ENCODE measurements around the gene NAPEPLD. TPM values are rescaled to one million over a fixed set of nuclear protein-coding genes. Genes with fewer than 3 reads are reported as not detected.
"Not testable (repeated sequence)": the region's sequence is repeated elsewhere in the genome, so short reads cannot be mapped to it uniquely, and the experiment has no call there.

The NAPEPLD gene
- total and polyA plus RNA-seq, 5 donors: 4.1 to 12.5 (median 7.4) TPM

DNA sequence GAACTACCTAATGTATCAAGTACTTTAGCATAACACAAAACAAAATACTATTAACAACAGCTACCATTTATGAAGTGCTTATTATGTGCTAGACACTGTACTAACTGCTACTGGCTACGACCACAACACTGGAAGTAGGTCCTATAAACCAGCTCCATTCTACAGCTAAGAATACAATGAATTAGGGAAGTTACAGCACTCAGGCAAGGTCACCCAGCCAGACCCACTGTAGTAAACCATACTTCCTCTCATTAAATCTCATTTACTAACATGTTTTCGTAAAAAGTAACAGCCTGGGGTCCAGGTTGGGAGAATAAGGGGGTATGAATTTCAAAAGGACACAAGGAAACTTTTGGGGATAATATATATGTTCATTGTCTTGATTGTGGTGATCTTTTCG is 25.4 kb downstream of the NAPEPLD start:
- intact Hi-C loops (cut with DNase I): no loop called here

DNA sequence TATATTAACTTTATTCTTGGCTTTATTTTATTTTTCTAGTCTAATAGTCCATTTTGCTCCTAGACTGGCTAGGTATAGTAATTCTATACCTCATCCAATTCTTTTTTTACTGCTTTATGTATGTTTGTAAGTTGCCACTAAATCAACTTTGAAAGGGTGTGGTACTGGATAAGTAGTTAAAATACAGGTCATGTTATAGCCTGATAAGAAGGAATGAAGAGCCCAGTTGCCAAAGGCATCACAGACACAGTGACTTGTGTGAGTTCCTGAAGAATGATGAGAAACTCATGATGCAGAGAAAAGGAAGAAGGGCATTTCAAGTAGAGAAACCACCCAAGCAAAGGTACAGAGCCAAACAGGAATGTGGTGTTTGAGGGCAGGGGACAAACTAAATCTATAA is 27.3 kb downstream of the NAPEPLD start:
- H3K4me1 ChIP-seq (ENCODE audit: control insufficient read depth, insufficient read depth, low read length): no peaks in the 10 kb centered on the region
- ATAC-seq (no peak), DNase-seq (no peak)
- no peaks in the 10 kb centered on the region for H3K27me3 ChIP-seq (ENCODE audit: control insufficient read depth, insufficient read depth)
- H3K27ac ChIP-seq (ENCODE audit: low read length): no peak overlapping the region
- intact Hi-C loops (cut with DNase I): no loop called here
- H3K9me3 ChIP-seq (ENCODE audit: control insufficient read depth, low read length): no peaks in the 10 kb centered on the region
- H3K4me3 ChIP-seq (ENCODE audit: low read length): no peak overlapping the region

More for the DNA sequence above, 25.4 kb downstream of the NAPEPLD start:
- no peaks in the 10 kb centered on the region for H3K9me3 ChIP-seq (ENCODE audit: control insufficient read depth, low read length)
- no peaks in the 10 kb centered on the region for H3K27me3 ChIP-seq (ENCODE audit: control insufficient read depth, insufficient read depth)
- DNase-seq: no peak
- no peak overlapping the region for H3K4me3 ChIP-seq (ENCODE audit: low read length)
- no peak for ATAC-seq
- 60% methylated on average over 3 of the region's 3 CpGs for WGBS
- H3K27ac ChIP-seq (ENCODE audit: low read length): no peak overlapping the region
- H3K4me1 ChIP-seq (ENCODE audit: control insufficient read depth, insufficient read depth, low read length): no peaks in the 10 kb centered on the region

DNA sequence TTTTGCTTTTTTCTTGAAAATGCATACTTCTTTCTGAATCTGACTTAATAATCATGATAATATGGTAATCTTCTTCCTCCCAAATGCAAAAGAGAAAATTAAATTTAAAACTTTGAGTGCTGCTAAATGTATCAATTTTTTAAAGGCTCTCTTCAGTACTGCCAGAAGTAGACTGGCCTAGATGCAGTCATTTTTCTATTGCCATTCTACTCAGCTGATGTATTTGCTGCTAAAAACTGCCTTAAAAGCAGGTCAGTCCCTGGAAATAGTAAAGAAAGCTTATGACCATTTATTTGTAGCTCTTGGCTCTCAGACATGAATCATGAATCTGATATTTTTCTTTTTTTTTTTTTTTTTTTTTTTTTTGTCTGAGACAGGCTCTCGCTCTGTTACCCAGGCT is 28.5 kb downstream of the NAPEPLD start:
- no peaks in the 10 kb centered on the region for H3K27me3 ChIP-seq (ENCODE audit: control insufficient read depth, insufficient read depth)
- WGBS: 94% methylated on average over 1 of the region's 1 CpG
- H3K27ac ChIP-seq (ENCODE audit: low read length): no peak overlapping the region

DNA sequence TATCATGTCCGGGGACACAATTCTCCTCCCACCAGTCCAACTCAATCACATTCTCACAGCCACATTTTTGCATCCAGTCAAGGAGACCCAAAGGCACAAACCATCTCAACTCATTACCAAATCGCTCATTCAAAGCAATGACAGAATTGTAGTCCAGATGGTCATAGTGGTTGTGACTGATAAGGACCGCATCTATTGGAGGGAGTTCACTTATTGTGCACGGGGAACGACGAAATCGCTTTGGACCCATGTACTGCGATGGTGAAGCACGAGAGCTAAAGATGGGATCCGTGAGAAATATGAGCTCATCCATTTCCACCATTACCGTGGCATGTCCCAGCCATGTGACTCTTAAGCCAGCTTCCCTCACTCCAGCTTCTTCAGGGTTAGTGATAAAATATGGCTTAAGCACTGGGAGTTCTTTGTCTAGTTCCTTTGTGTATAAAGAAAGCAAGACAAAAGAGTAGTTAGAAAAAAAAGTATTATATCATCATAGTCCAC is 29.1 kb downstream of the NAPEPLD start:
- Histone ChIP-seq H3K27ac (ENCODE audit: low read length) (no peak overlapping the region), H3K27me3 (ENCODE audit: control insufficient read depth, insufficient read depth) (no peaks in the 10 kb centered on the region), H3K9me3 (ENCODE audit: control insufficient read depth, low read length) (no peaks in the 10 kb centered on the region), H3K4me1 (ENCODE audit: control insufficient read depth, insufficient read depth, low read length) (no peaks in the 10 kb centered on the region), H3K4me3 (ENCODE audit: low read length) (no peak overlapping the region)
- ATAC-seq (no peak), DNase-seq (no peak)
- WGBS: 93% methylated on average over 11 of the region's 11 CpGs
- intact Hi-C loops (cut with DNase I): no loop called here

More for the DNA sequence above, 28.5 kb downstream of the NAPEPLD start:
- intact Hi-C loops (cut with DNase I): no loop called here
- no peak for ATAC-seq
- Histone ChIP-seq H3K4me1 (ENCODE audit: control insufficient read depth, insufficient read depth, low read length) (no peaks in the 10 kb centered on the region), H3K9me3 (ENCODE audit: control insufficient read depth, low read length) (no peaks in the 10 kb centered on the region), H3K4me3 (ENCODE audit: low read length) (no peak overlapping the region)
- no peak for DNase-seq

DNA sequence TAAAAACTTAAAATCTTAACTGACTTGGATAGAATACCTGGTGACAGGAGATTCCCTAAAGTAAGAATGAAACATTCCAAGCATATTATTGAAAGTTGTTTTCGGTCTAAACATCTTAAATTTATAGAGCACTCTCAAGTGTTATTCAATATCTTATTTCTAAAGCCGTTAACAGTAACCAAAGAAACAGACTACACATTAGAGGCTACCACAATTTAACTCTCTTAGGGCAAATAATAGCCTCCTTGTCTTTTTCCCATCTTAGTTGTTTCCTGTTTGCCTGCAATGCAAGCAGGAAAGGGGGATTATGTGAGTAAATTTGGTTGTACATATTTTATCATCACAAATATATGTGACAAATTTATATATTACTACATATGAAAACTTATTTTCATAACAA is 31.4 kb downstream of the NAPEPLD start:
- DNase-seq (no peak), ATAC-seq (no peak)
- 90% methylated on average over 2 of the region's 2 CpGs for WGBS
- no peaks in the 10 kb centered on the region for H3K9me3 ChIP-seq (ENCODE audit: control insufficient read depth, low read length)
- no peak overlapping the region for H3K27ac ChIP-seq (ENCODE audit: low read length)
- intact Hi-C loops (cut with DNase I): no loop called here
- H3K4me1 ChIP-seq (ENCODE audit: control insufficient read depth, insufficient read depth, low read length): no peaks in the 10 kb centered on the region
- H3K4me3 ChIP-seq (ENCODE audit: low read length): no peak overlapping the region
- no peaks in the 10 kb centered on the region for H3K27me3 ChIP-seq (ENCODE audit: control insufficient read depth, insufficient read depth)

DNA sequence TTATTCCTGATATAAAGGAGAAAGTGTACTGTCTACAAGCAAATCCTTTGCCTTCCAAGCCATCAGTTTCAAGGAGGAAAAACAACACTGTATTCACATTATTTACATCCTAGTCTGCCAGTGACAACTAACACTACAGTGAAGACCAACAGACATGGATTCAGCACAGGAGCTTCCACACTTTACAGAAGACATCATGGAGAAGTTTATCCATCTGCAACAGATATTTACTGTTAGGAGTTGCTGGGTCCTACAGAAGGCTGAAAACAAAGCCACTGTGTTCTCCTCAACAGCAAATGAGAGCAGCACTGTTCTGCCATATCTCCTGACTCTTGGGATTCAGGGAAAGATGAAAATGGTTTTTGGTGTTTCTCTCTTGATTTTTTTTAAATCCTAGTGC is 31.9 kb downstream of the NAPEPLD start:
- DNase-seq: no peak
- no peak for ATAC-seq
- H3K27me3 ChIP-seq (ENCODE audit: control insufficient read depth, insufficient read depth): no peaks in the 10 kb centered on the region
- intact Hi-C loops (cut with DNase I): no loop called here
- H3K9me3 ChIP-seq (ENCODE audit: control insufficient read depth, low read length): no peaks in the 10 kb centered on the region
- H3K4me3 ChIP-seq (ENCODE audit: low read length): no peak overlapping the region
- no peaks in the 10 kb centered on the region for H3K4me1 ChIP-seq (ENCODE audit: control insufficient read depth, insufficient read depth, low read length)
- H3K27ac ChIP-seq (ENCODE audit: low read length): no peak overlapping the region

DNA sequence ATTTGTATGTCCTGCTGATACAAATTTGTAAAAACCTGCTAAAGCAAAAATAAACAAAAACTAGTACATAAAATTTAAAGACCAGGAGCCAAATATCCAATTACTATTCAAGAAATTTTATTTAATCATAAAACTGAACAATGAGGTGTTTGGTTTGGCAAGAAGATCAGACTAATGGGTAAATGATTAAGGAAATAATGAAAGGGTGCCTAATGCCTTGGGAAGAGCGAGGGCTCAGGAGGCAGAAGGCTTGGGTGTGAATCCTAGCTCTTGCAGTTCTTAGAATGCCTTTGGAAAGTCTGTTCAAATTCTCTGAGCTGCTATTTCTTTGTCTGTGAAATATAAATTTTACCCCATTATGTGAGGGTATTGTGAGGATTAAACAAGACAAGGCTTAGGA is 32.4 kb downstream of the NAPEPLD start:
- DNase-seq (no peak), ATAC-seq (no peak)
- intact Hi-C loops (cut with DNase I): no loop called here
- 98% methylated on average over 1 of the region's 1 CpG for WGBS
- Histone ChIP-seq H3K4me3 (ENCODE audit: low read length) (no peak overlapping the region), H3K9me3 (ENCODE audit: control insufficient read depth, low read length) (no peaks in the 10 kb centered on the region), H3K27me3 (ENCODE audit: control insufficient read depth, insufficient read depth) (no peaks in the 10 kb centered on the region), H3K27ac (ENCODE audit: low read length) (no peak overlapping the region), H3K4me1 (ENCODE audit: control insufficient read depth, insufficient read depth, low read length) (no peaks in the 10 kb centered on the region)

DNA sequence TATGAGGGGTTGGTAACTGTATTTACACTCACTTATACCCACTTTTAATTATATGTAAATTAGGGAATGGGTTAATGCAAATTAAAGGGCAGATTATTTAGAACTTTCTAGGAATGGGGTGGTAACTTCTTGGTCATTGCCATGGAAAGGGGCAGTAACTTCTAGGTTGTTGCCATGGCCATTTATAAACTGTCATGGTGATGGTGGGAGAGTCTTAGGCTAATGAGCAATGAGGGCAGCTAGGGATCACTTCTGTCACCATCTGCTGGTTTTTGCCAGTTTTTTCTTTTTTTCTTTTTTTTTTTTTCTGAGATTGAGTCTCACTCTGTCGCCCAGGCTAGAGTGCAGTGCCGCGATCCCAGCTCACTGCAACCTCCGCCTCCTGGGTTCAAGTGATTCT is 33.1 kb downstream of the NAPEPLD start:
- WGBS: 100% methylated on average over 4 of the region's 4 CpGs
- Histone ChIP-seq H3K4me1 (ENCODE audit: control insufficient read depth, insufficient read depth, low read length) (no peaks in the 10 kb centered on the region), H3K27me3 (ENCODE audit: control insufficient read depth, insufficient read depth) (no peaks in the 10 kb centered on the region), H3K27ac (ENCODE audit: low read length) (no peak overlapping the region), H3K9me3 (ENCODE audit: control insufficient read depth, low read length) (no peaks in the 10 kb centered on the region), H3K4me3 (ENCODE audit: low read length) (no peak overlapping the region)
- no peak for DNase-seq
- intact Hi-C loops (cut with DNase I): no loop called here
- no peak for ATAC-seq

DNA sequence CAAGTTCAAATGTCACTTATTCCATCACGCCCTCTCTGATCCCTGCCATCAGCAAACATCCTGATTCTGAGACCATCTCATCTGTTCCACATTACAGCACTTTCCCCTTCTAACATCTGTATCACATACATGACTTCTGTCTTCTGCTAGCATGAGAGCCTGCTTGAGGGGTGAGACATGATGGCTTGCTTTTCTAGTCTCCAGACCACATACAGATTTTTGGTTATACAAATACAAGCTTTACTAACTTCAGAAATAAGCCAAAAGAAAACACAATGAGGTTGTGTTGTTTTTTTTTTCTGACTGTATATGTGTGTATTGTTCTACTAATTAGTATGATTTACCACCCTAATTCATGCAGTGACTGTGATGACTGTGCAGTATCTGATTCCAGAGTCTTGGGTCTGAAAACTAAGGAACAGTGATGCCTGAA is 34.3 kb downstream of the NAPEPLD start:
- no peak for ATAC-seq
- intact Hi-C loops (cut with DNase I): no loop called here
- no peak for DNase-seq
- H3K4me3 ChIP-seq (ENCODE audit: low read length): no peak overlapping the region
- no peak overlapping the region for H3K27ac ChIP-seq (ENCODE audit: low read length)
- no peaks in the 10 kb centered on the region for H3K9me3 ChIP-seq (ENCODE audit: control insufficient read depth, low read length)
- H3K27me3 ChIP-seq (ENCODE audit: control insufficient read depth, insufficient read depth): no peaks in the 10 kb centered on the region
- no peaks in the 10 kb centered on the region for H3K4me1 ChIP-seq (ENCODE audit: control insufficient read depth, insufficient read depth, low read length)
- 92% methylated on average over 1 of the region's 1 CpG for WGBS

DNA sequence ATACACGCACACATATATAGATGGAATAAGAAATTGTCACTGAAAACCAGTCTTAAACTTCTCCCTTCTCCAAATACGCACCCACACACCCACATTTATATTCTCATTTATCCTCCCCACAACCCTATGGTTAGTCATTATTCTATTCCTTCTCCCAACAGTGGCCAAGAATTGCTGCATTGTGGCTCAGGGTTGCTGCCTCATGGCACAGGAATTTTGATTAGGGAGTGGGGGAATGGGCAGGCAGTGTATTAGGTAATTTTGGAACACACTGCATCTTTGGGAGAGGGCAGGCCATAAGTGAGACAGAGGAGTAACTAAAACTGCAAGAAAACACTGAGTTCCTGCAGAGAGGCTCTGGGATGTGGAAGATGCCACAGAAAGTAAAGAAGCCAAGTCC is 35.7 kb downstream of the NAPEPLD start:
- Histone ChIP-seq H3K27me3 (ENCODE audit: control insufficient read depth, insufficient read depth) (no peaks in the 10 kb centered on the region), H3K9me3 (ENCODE audit: control insufficient read depth, low read length) (no peaks in the 10 kb centered on the region), H3K4me3 (ENCODE audit: low read length) (no peak overlapping the region), H3K4me1 (ENCODE audit: control insufficient read depth, insufficient read depth, low read length) (no peaks in the 10 kb centered on the region), H3K27ac (ENCODE audit: low read length) (no peak overlapping the region)
- intact Hi-C loops (cut with DNase I): no loop called here
- 99% methylated on average over 2 of the region's 2 CpGs for WGBS
- no peak for DNase-seq
- no peak for ATAC-seq

DNA sequence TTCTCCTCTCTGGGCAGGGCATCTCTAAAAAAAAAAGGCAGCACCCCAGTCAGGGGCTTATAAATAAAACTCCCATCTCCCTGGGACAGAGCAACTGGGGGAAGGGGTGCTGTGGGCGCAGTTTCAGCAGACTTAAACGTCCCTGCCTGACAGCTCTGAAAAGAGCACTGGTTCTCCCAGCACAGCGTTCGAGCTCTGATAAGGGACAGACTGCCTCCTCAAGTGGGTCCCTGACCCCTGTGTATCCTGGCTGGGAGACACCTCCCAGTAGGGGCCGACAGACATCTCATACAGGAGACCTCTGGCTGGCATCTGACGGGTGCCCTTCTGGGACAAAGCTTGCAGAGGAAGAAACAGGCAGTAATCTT is 42.2 kb downstream of the NAPEPLD start:
- 37% methylated on average over 6 of the region's 6 CpGs for WGBS
- H3K9me3 ChIP-seq (ENCODE audit: control insufficient read depth, low read length); H3K27me3 ChIP-seq (ENCODE audit: control insufficient read depth, insufficient read depth); H3K4me1 ChIP-seq (ENCODE audit: control insufficient read depth, insufficient read depth, low read length); ATAC-seq; H3K27ac ChIP-seq (ENCODE audit: low read length); H3K4me3 ChIP-seq (ENCODE audit: low read length); intact Hi-C loops (cut with DNase I): not testable (repeated sequence)
- DNase-seq: peak in 1 of 3 donors; percentile 39

DNA sequence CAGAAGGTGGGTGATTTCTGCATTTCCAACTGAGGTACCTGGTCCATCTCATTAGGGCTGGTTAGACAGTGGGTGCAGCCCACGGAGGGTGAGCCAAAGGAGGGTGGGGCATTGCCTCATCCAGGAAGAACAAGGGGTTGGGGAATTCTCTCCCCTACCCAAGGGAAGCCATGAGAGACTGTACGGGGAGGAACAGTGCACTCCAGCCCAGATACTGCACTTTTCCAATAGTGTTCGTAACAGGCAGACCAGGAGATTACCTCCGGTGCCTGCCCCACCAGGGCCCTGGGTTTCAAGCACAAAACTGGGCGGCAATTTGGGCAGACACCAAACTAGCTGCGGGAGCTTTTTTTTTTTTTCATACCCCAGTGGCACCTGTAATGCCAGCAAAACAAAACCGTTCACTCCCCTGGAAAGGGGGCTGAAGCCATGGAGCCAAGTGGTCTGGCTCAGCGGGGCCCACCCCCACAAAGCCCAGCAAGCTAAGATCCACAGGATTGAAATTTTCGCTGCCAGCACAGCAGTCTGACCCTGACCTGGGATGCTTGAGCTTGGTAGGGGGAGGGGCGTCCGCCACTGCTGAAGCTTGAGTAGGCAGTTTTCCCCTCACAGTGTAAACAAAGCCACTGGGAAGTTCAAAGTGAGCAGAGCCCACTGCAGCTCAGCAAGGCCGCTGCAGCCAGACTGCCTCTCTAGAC is 42.7 kb downstream of the NAPEPLD start:
- no peak overlapping the region for H3K4me3 ChIP-seq (ENCODE audit: low read length)
- ATAC-seq (no peak), DNase-seq (peak in 1 of 3 donors; percentile 54)
- intact Hi-C loops (cut with DNase I): no loop called here
- 54% methylated on average over 12 of the region's 12 CpGs for WGBS
- no peaks in the 10 kb centered on the region for H3K27me3 ChIP-seq (ENCODE audit: control insufficient read depth, insufficient read depth)
- H3K4me1 ChIP-seq (ENCODE audit: control insufficient read depth, insufficient read depth, low read length): peaks cover 5% of the 10 kb centered on the region
- no peak overlapping the region for H3K27ac ChIP-seq (ENCODE audit: low read length)
- no peaks in the 10 kb centered on the region for H3K9me3 ChIP-seq (ENCODE audit: control insufficient read depth, low read length)

Measured in right cardiac atrium (tissue), 5 donors.